Transverse colon (tissue), 4 donors: ENCODE data around the gene LLPH. TPM values are rescaled to one million over a fixed set of nuclear protein-coding genes. Genes with fewer than 3 reads are reported as not detected.

ENCODE experiments used
- DNase-seq: peaks from one replicate; pipeline ENCODE4 v3.0.0-alpha.2; 2019
- H3K27ac ChIP-seq, 4 donors: fragments of 200-600 bp; sonication (generic); 2 replicates each; pipeline ENCODE4 v1.5.1; 2016 to 2018; ENCODE audit warnings: inconsistent platforms in 4 of 4
- H3K27me3 ChIP-seq: fragments of 200-600 bp; sonication (generic); 2 replicates; pipeline ENCODE4 v1.5.1; 2017; ENCODE audit warnings: inconsistent platforms
- H3K36me3 ChIP-seq, 4 donors: fragments of 200-600 bp; sonication (generic); 2 replicates each; pipeline ENCODE4 v1.5.1; 2017 to 2019; ENCODE audit warnings: inconsistent platforms in 4 of 4
- H3K4me1 ChIP-seq, 4 donors: fragments of 200-600 bp; sonication (generic); 2 replicates each; pipeline ENCODE4 v1.5.1; 2017 to 2020; ENCODE audit warnings: inconsistent platforms in 4 of 4
- H3K4me3 ChIP-seq, 4 donors: fragments of 200-600 bp; sonication (generic); 1 replicate in 1 of 4; 2 replicates in 3 of 4; pipeline versions ENCODE4 v1.5.1 to v1.6.1; 2017 to 2019; ENCODE audit warnings: inconsistent platforms in 4 of 4
- H3K9me3 ChIP-seq, 2 donors: fragments of 200-600 bp; sonication (generic); 2 replicates each; pipeline ENCODE4 v1.5.1; 2017 to 2019; ENCODE audit warnings: inconsistent platforms in 2 of 2
- CTCF ChIP-seq, 5 experiments: fragments of 200-600 bp in 3 of 5; fragments of 450-650 bp in 2 of 5; sonication (generic) in 3 of 5; IDR thresholded peaks; 1 replicate in 2 of 5; 2 replicates in 3 of 5; pipeline ENCODE4 v1.5.1; 2016 to 2017; ENCODE audit warnings: antibody characterized with exemption in 5 of 5, inconsistent platforms in 3 of 5, mild to moderate bottlenecking in 2 of 5, moderate library complexity in 1 of 5
- EP300 ChIP-seq: sonication (generic); formaldehyde crosslinking; IDR thresholded peaks from one replicate; pipeline ENCODE4 v1.6.1; 2017; ENCODE audit warnings: antibody characterized with exemption, low read depth
- POLR2A ChIP-seq: fragments of 450-650 bp; IDR thresholded peaks from one replicate; pipeline ENCODE4 v1.6.1; 2016; ENCODE audit warnings: antibody characterized with exemption, mild to moderate bottlenecking, moderate library complexity
- POLR2AphosphoS5 ChIP-seq, 3 donors: sonication (generic); formaldehyde crosslinking; IDR thresholded peaks; one replicate each; pipeline ENCODE4 v1.6.1; 2016; ENCODE audit warnings: antibody characterized with exemption in 3 of 3
- WGBS, 2 donors: methylation state at CpG; one replicate each; pipeline ENCODE4 v1.1.5; 2018; ENCODE audit warnings: low coverage in 1 of 2; 5-methylcytosine and 5-hydroxymethylcytosine counted together
- in situ Hi-C, 4 donors: fragments of 200-750 bp; cut with MboI; loops; one replicate each; pipeline versions ENCODE4 v1.15.0 to v1.15.1; 2017; ENCODE audit warnings: low sequenced_read_pairs in 3 of 4, low pct_ligation_motif_present in 1 of 4, low pct_unique_long_range_greater_than_20kb in 1 of 4
- intact Hi-C: fragments of 100-400 bp; cut with DNase I; formaldehyde crosslinking; loops from one replicate; pipeline ENCODE4 v1.15.1; 2023; ENCODE audit warnings: low total_unique reads
- total RNA-seq, 4 donors: library from RNA; depleted of rRNA; stranded (reverse); fragments of >200 nt; gene quantifications; one replicate each; pipeline ENCODE4 v1.1.0, GENCODE V29; 2016

Gene LLPH
- total RNA-seq, 4 donors from 2014 or later: 3.5 to 4.9 (median 3.9) TPM

- WGBS, 2 donors: 47 to 53% methylated on average over 6 to 7 of the region's 7 CpGs
- H3K27ac ChIP-seq: peak overlapping the region; percentile 51 to 69 (median 66)
- peaks cover 15 to 16% of the 10 kb centered on the region in 2 donors for H3K9me3 ChIP-seq
- H3K4me1 ChIP-seq: peaks cover 0 to 9% (median 6%) of the 10 kb centered on the region in 4 donors
- peaks cover 0 to 21% (median 10%) of the 10 kb centered on the region in 4 donors for H3K36me3 ChIP-seq
- intact Hi-C loops (no loop called here), in situ Hi-C loops (loop anchor here in 2 of 4 donors (25.0 kb wide), 2 partner anchors 142 to 267 kb away; no protein-coding TSS in a partner anchor)
- TF ChIP-seq POLR2AphosphoS5 (IDR thresholded peaks at IDR 0.05) (peak in 1 of 3 donors; percentile 48), POLR2A (no peak), EP300 (no peak), CTCF (IDR thresholded peaks at IDR 0.05) (peak; percentile 50 to 72 (median 55))
- DNase-seq: peak; percentile 55
- no peak overlapping the region for H3K4me3 ChIP-seq
- no peaks in the 10 kb centered on the region for H3K27me3 ChIP-seq
These were observed 14.5 kb upstream of the LLPH start for GRCh38 chr12:66144791-66145754.

GRCh38 chr12:66143868-66144267, 13.3 kb upstream of the LLPH start:
- no peak for DNase-seq
- no peak overlapping the region for H3K4me3 ChIP-seq
- H3K9me3 ChIP-seq: peaks cover 15 to 17% of the 10 kb centered on the region in 2 donors
- no peaks in the 10 kb centered on the region for H3K27me3 ChIP-seq
- H3K4me1 ChIP-seq: peaks cover 0 to 9% (median 6%) of the 10 kb centered on the region in 4 donors
- H3K27ac ChIP-seq: no peak overlapping the region
- peaks cover 0 to 33% (median 14%) of the 10 kb centered on the region in 4 donors for H3K36me3 ChIP-seq
- intact Hi-C loops (no loop called here), in situ Hi-C loops (loop anchor here in 2 of 4 donors (25.0 kb wide), 2 partner anchors 143 to 268 kb away; no protein-coding TSS in a partner anchor)
- TF ChIP-seq EP300 (no peak), POLR2AphosphoS5 (IDR thresholded peaks at IDR 0.05) (no peak), CTCF (IDR thresholded peaks at IDR 0.05) (no peak), POLR2A (no peak)
- WGBS, 2 donors: 97 to 100% methylated on average over 1 of the region's 1 CpG

- H3K4me1 ChIP-seq: peaks cover 0 to 9% (median 6%) of the 10 kb centered on the region in 4 donors
- H3K9me3 ChIP-seq: peaks cover 15 to 17% of the 10 kb centered on the region in 2 donors
- no peak overlapping the region for H3K4me3 ChIP-seq
- intact Hi-C loops: no loop called here
- no peak overlapping the region for H3K27ac ChIP-seq
- TF ChIP-seq EP300 (no peak), POLR2AphosphoS5 (IDR thresholded peaks at IDR 0.05) (no peak), CTCF (IDR thresholded peaks at IDR 0.05) (no peak), POLR2A (no peak)
- DNase-seq: no peak
- H3K36me3 ChIP-seq: peaks cover 0 to 43% (median 19%) of the 10 kb centered on the region in 4 donors
- H3K27me3 ChIP-seq: no peaks in the 10 kb centered on the region
- in situ Hi-C loops: loop anchor here in 2 of 4 donors (25.0 kb wide), 2 partner anchors 144 to 269 kb away; no protein-coding TSS in a partner anchor
These were observed 12.3 kb upstream of the LLPH start for GRCh38 chr12:66142826-66143225.

- WGBS, 2 donors: 98 to 100% methylated on average over 2 of the region's 2 CpGs
These were observed 10.7 kb upstream of the LLPH start for GRCh38 chr12:66141299-66141698.

More at GRCh38 chr12:66141299-66141698, 10.7 kb upstream of the LLPH start:
- no peak for DNase-seq
- Histone ChIP-seq H3K27ac (no peak overlapping the region), H3K36me3 (peaks cover 0 to 57% (median 25%) of the 10 kb centered on the region in 4 donors), H3K27me3 (no peaks in the 10 kb centered on the region), H3K4me1 (peaks cover 0 to 9% (median 6%) of the 10 kb centered on the region in 4 donors), H3K4me3 (no peak overlapping the region), H3K9me3 (peaks cover 15 to 17% of the 10 kb centered on the region in 2 donors)
- TF ChIP-seq POLR2AphosphoS5 (IDR thresholded peaks at IDR 0.05): no peak
- no peak for TF ChIP-seq CTCF (IDR thresholded peaks at IDR 0.05)
- no peak for TF ChIP-seq POLR2A
- no peak for TF ChIP-seq EP300
- intact Hi-C loops: no loop called here
- in situ Hi-C loops: loop anchor here in 2 of 4 donors (25.0 kb wide), 2 partner anchors 146 to 271 kb away; no protein-coding TSS in a partner anchor
